Thyroid gland (tissue), 4 donors: ENCODE measurements around the gene ZNF143.

Source experiments
- POLR2A ChIP-seq, 2 donors: fragments of 450-650 bp; IDR thresholded peaks; one replicate each; pipeline ENCODE4 v1.6.1; 2017; ENCODE audit warnings: antibody characterized with exemption in 2 of 2, mild to moderate bottlenecking in 2 of 2, moderate library complexity in 1 of 2
- TF ChIP-seq, protein P1 (sequence below), 6 experiments: fragments of 200-600 bp in 3 of 6; fragments of 450-650 bp in 3 of 6; sonication (generic) in 3 of 6; IDR thresholded peaks; one replicate each; pipeline ENCODE4 v1.5.1; 2016 to 2019; ENCODE audit warnings: antibody characterized with exemption in 6 of 6, mild to moderate bottlenecking in 2 of 6, inconsistent platforms in 1 of 6, moderate library complexity in 1 of 6

DNA sequence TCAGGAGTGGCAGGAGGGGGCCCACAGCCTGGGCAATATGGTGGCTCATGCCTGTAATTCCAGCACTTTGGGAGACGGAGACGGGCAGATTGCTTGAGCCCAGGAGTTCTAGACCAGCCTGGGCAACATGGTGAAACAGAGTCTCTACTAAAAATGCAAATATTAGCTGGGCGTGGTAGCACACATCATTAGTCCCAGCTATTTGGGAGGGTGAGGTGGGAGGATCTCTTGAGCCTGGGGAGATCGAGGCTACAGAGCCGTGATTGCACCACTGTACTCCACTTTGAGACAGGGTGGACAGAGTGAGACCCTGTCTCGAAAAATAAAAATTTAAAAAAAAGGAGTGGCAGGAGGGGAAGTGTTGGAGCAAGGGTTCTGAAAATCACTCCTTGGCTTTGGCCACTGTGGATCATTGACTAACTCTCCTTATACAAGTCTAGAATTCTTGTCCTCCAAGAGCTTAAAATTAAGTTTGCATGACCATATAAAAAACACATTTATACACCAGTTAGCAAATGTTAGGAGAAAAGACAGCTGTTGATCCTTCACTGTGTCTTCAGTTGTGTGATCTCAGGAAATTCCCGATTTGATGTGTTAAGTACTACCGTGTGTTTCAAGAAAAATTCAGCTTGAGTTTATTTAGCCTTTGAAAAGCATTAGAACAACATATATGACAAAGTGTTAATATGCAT, 110.4 kb downstream of the ZNF143 start:
- no peak for TF ChIP-seq POLR2A (IDR thresholded peaks at IDR 0.05)
- TF ChIP-seq, protein P1, sequence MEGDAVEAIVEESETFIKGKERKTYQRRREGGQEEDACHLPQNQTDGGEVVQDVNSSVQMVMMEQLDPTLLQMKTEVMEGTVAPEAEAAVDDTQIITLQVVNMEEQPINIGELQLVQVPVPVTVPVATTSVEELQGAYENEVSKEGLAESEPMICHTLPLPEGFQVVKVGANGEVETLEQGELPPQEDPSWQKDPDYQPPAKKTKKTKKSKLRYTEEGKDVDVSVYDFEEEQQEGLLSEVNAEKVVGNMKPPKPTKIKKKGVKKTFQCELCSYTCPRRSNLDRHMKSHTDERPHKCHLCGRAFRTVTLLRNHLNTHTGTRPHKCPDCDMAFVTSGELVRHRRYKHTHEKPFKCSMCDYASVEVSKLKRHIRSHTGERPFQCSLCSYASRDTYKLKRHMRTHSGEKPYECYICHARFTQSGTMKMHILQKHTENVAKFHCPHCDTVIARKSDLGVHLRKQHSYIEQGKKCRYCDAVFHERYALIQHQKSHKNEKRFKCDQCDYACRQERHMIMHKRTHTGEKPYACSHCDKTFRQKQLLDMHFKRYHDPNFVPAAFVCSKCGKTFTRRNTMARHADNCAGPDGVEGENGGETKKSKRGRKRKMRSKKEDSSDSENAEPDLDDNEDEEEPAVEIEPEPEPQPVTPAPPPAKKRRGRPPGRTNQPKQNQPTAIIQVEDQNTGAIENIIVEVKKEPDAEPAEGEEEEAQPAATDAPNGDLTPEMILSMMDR (IDR thresholded peaks at IDR 0.05) = no peak
